Ectodermal cell (in vitro differentiated cells): ENCODE results near the gene LRBA. TPM values are rescaled to one million over a fixed set of nuclear protein-coding genes. Genes with fewer than 3 reads are reported as not detected.
"Not testable (repeated sequence)": the region's sequence is repeated elsewhere in the genome, so short reads cannot be mapped to it uniquely, and the experiment has no call there.

Experiments used
- H3K27ac ChIP-seq: 2 replicates; pipeline ENCODE4 v1.7.0; 2013; ENCODE audit warnings: mild to moderate bottlenecking, low read depth, low read length; ENCODE audit not compliant: insufficient read depth, poor library complexity, severe bottlenecking
- H3K27me3 ChIP-seq: 2 replicates; pipeline ENCODE4 v1.7.0; 2013; ENCODE audit warnings: mild to moderate bottlenecking, low read length; ENCODE audit not compliant: insufficient read depth, control insufficient read depth, poor library complexity, severe bottlenecking
- H3K36me3 ChIP-seq: one replicate; pipeline ENCODE4 v1.7.0; 2013; ENCODE audit warnings: low read length; ENCODE audit not compliant: control insufficient read depth, insufficient read depth
- H3K4me1 ChIP-seq: one replicate; pipeline ENCODE4 v1.7.0; 2013; ENCODE audit warnings: low read length; ENCODE audit not compliant: control insufficient read depth, insufficient read depth
- H3K4me3 ChIP-seq: 2 replicates; pipeline ENCODE4 v1.7.0; 2013; ENCODE audit warnings: low read depth, low read length, control low read depth; ENCODE audit not compliant: insufficient read depth
- H3K9me3 ChIP-seq: 2 replicates; pipeline ENCODE4 v1.7.0; 2013; ENCODE audit warnings: mild to moderate bottlenecking, low read length, moderate library complexity; ENCODE audit not compliant: control insufficient read depth
- WGBS, 2 experiments: methylation state at CpG; one replicate each; pipeline ENCODE4 v1.1.7; 2013; ENCODE audit warnings: missing lambda C conversion rate in 2 of 2; 5-methylcytosine and 5-hydroxymethylcytosine counted together
- polyA plus RNA-seq, 4 experiments: library from polyadenylated mRNA; stranded (reverse); fragments of 50-300 nt; gene quantifications; one replicate each; pipeline ENCODE4 v1.2.3, GENCODE V29; 2013

Gene LRBA
- 53.5 TPM for polyA plus RNA-seq (2013, experiment 1 of 4)
- 69.1 TPM for polyA plus RNA-seq (2013, experiment 2 of 4)
- polyA plus RNA-seq (2013, experiment 3 of 4): 38.7 TPM
- 45.4 TPM for polyA plus RNA-seq (2013, experiment 4 of 4)

GRCh38 chr4:151014521-151015458 lies at the start of gene LRBA:
LRBA (minus strand) TSS chr4:151015284; CDS start chr4:151014642, 642 bp downstream.
- Histone ChIP-seq H3K9me3 (no peaks in the 10 kb centered on the region), H3K36me3 (no peaks in the 10 kb centered on the region), H3K4me1 (no peaks in the 10 kb centered on the region), H3K4me3 (peak within 1 kb of the TSS; percentile 83), H3K27me3 (no peaks in the 10 kb centered on the region), H3K27ac (peak within 1 kb of the TSS; percentile 88)
- 0 to 1% methylated on average over 35 to 37 of the region's 37 CpGs for WGBS, 2 experiments

DNA sequence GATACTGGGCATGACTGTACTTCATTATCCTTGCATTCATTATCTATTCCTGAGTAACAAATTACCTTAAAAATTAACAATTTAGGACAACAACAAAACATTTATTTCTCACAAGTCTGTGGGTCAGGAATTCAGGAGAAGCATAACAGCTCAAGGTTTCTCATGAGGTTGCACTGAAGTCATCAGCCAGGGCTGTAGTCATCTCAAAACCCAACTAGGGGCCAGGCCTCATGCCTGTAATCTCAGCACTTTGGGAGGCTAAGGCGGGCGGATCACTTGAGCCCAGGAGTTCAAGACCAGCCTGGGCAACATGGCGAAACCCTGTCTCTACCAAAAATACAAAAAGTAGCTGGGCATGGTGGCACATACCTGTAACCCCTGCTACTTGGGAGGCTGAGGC lies 48.1 kb upstream of the LRBA start:
- 86 to 99% methylated on average over 3 of the region's 3 CpGs for WGBS, 2 experiments
- H3K4me3 ChIP-seq, H3K4me1 ChIP-seq, H3K9me3 ChIP-seq, H3K36me3 ChIP-seq, H3K27me3 ChIP-seq, H3K27ac ChIP-seq: not testable (repeated sequence)

- no peak overlapping the region for H3K27ac ChIP-seq
- H3K4me3 ChIP-seq: no peak overlapping the region
- 67 to 71% methylated on average over 1 of the region's 1 CpG for WGBS, 2 experiments
- H3K27me3 ChIP-seq: no peaks in the 10 kb centered on the region
- H3K36me3 ChIP-seq: no peaks in the 10 kb centered on the region
- no peaks in the 10 kb centered on the region for H3K9me3 ChIP-seq
- no peaks in the 10 kb centered on the region for H3K4me1 ChIP-seq
Observed at GRCh38 chr4:151055539-151055938, 40.5 kb upstream of the LRBA start.

- Histone ChIP-seq H3K4me3 (no peak overlapping the region), H3K36me3 (no peaks in the 10 kb centered on the region), H3K4me1 (no peaks in the 10 kb centered on the region), H3K27ac (no peak overlapping the region), H3K9me3 (no peaks in the 10 kb centered on the region), H3K27me3 (no peaks in the 10 kb centered on the region)
- WGBS, 2 experiments: 91 to 94% methylated on average over 3 of the region's 3 CpGs
Observed at GRCh38 chr4:151052785-151053184, 37.7 kb upstream of the LRBA start.

DNA sequence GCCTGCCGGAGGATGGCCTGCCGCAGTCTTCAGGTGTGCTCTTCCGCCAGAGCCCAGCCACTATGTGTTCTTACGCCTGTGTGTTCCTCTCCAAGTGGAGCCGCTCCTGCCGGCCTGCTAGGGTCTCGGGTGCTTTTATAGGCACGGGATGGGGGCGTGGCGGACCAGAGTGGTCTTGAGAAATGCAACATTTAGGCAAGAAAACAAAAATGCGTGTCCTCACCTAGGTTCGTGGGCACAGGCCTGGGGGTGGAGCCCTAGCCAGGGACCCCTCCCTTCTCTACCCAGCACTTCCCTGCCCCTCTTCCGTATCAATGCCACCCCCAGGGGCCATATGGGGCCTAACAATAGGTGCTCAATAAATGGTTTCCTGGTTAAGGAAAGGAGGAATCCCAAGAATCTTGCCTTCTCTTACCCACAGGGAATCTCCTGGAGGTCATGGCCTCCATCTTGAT lies 34.4 kb upstream of the LRBA start:
- H3K4me3 ChIP-seq: no peak overlapping the region
- no peaks in the 10 kb centered on the region for H3K36me3 ChIP-seq
- H3K27me3 ChIP-seq: no peaks in the 10 kb centered on the region
- H3K27ac ChIP-seq: no peak overlapping the region
- no peaks in the 10 kb centered on the region for H3K4me1 ChIP-seq
- 73 to 77% methylated on average over 13 of the region's 13 CpGs for WGBS, 2 experiments
- no peaks in the 10 kb centered on the region for H3K9me3 ChIP-seq

GRCh38 chr4:151048913-151049312 lies 33.8 kb upstream of the LRBA start:
- H3K27ac ChIP-seq: no peak overlapping the region
- no peak overlapping the region for H3K4me3 ChIP-seq
- 89 to 91% methylated on average over 11 of the region's 11 CpGs for WGBS, 2 experiments
- H3K9me3 ChIP-seq: no peaks in the 10 kb centered on the region
- no peaks in the 10 kb centered on the region for H3K27me3 ChIP-seq
- no peaks in the 10 kb centered on the region for H3K36me3 ChIP-seq
- H3K4me1 ChIP-seq: no peaks in the 10 kb centered on the region

DNA sequence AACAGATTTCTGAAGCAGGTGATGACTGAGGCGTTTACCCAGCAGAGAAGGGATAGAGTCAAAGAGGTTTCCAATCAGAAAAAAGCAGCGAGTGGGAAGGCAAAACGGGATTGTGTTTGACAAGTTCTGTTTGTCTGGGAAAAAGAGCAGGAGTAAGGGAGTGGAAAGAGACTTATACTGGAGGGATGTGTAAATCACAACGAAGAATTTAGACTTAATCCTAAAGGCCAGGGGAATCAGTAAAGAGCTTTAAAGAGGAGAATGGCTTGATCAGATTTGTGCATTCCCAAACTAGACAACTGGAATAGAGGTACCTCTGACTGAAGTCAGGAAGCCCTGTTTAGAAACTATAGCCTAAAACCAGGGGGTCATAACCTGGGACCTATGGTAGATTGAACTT lies 31.5 kb upstream of the LRBA start:
- Histone ChIP-seq H3K36me3 (no peaks in the 10 kb centered on the region), H3K4me3 (no peak overlapping the region), H3K9me3 (no peaks in the 10 kb centered on the region), H3K27ac (no peak overlapping the region), H3K27me3 (no peaks in the 10 kb centered on the region), H3K4me1 (no peaks in the 10 kb centered on the region)
- WGBS, 2 experiments: 87 to 88% methylated on average over 4 of the region's 4 CpGs

DNA sequence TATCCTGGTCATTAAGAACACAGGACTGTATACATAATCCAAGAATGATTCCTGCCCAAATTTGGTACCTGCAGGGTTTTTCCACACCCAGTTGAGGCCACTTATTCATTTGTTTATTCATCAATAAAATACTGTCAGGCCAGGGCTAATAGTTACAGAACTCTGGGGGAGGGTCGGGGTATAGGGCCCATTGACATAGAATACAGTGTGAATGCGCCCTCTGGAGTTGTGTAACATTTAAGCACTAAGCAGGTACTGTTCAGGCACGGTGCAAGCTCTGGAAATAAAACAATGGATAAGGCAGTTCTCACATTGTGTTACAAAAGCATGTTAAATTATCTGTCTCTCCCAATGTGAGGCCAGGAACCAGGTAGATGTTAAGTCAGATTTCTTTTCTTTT lies 30.8 kb upstream of the LRBA start:
- H3K4me3 ChIP-seq: no peak overlapping the region
- WGBS, 2 experiments: 43 to 44% methylated on average over 3 of the region's 3 CpGs

GRCh38 chr4:151043803-151044515 lies 28.9 kb upstream of the LRBA start:
- 93 to 100% methylated on average over 1 of the region's 1 CpG for WGBS, 2 experiments
- Histone ChIP-seq H3K4me3 (no peak overlapping the region), H3K9me3 (no peaks in the 10 kb centered on the region), H3K27me3 (no peaks in the 10 kb centered on the region), H3K36me3 (no peaks in the 10 kb centered on the region), H3K27ac (no peak overlapping the region), H3K4me1 (no peaks in the 10 kb centered on the region)

More for the DNA sequence above, 30.8 kb upstream of the LRBA start:
- no peak overlapping the region for H3K27ac ChIP-seq
- H3K9me3 ChIP-seq: no peaks in the 10 kb centered on the region
- no peaks in the 10 kb centered on the region for H3K36me3 ChIP-seq
- no peaks in the 10 kb centered on the region for H3K27me3 ChIP-seq
- no peaks in the 10 kb centered on the region for H3K4me1 ChIP-seq

DNA sequence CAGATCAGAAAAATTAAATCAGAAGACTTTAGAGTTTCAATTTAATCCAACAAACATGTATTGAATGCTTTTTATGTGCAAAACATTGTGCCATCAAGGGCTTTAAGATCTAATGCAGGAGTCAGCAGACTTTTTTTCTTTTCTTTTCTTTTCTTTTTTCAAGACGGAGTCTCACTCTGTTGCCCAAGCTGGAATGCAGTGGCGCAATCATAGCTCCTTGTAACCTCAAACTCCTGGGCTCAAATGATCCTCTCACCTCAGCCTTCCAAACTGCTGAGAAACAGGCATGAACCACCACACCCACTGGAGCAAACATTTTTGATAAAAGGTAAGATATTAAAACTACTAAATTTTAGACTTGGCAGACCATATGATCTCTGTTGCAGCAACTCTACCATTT lies 24.6 kb upstream of the LRBA start:
- Histone ChIP-seq H3K4me1 (no peaks in the 10 kb centered on the region), H3K27me3 (no peaks in the 10 kb centered on the region), H3K27ac (no peak overlapping the region), H3K9me3 (no peaks in the 10 kb centered on the region), H3K36me3 (no peaks in the 10 kb centered on the region), H3K4me3 (no peak overlapping the region)
- WGBS, 2 experiments: 95 to 96% methylated on average over 2 of the region's 2 CpGs
